Measurements from ENCODE around the gene ZNF827. TPM values are rescaled to one million over a fixed set of nuclear protein-coding genes. Genes with fewer than 3 reads are reported as not detected.

Gene ZNF827
- polyA plus RNA-seq, 1 donor = 19.0 TPM

- peak; percentile 21 for DNase-seq
Measured at GRCh38 chr4:145934434-145935047, 4.1 kb downstream of the ZNF827 start.

GRCh38 chr4:145933134-145933533, 5.5 kb downstream of the ZNF827 start:
- DNase-seq = no peak

GRCh38 chr4:145931403-145931802, 7.2 kb downstream of the ZNF827 start:
- no peak for DNase-seq

GRCh38 chr4:145930592-145930991, 8.0 kb downstream of the ZNF827 start:
- DNase-seq = no peak

- no peak for DNase-seq
Measured at GRCh38 chr4:145929415-145930178, 9.0 kb downstream of the ZNF827 start.

GRCh38 chr4:145928748-145929147, 9.9 kb downstream of the ZNF827 start:
- DNase-seq = no peak

- no peak for DNase-seq
Measured at GRCh38 chr4:145927030-145927429, 11.6 kb downstream of the ZNF827 start.

GRCh38 chr4:145921231-145921630, 17.4 kb downstream of the ZNF827 start:
- DNase-seq = no peak

GRCh38 chr4:145920205-145920604, 18.4 kb downstream of the ZNF827 start:
- peak; percentile 53 for DNase-seq

GRCh38 chr4:145912376-145912775, 26.2 kb downstream of the ZNF827 start:
- DNase-seq = no peak

GRCh38 chr4:145909773-145910172, 28.9 kb downstream of the ZNF827 start:
- no peak for DNase-seq

GRCh38 chr4:145909281-145909715, 29.3 kb downstream of the ZNF827 start:
- DNase-seq = no peak

- DNase-seq = no peak
Measured at GRCh38 chr4:145907812-145908211, 30.8 kb downstream of the ZNF827 start.

GRCh38 chr4:145907390-145907789, 31.2 kb downstream of the ZNF827 start:
- DNase-seq = no peak

- DNase-seq = no peak
Measured at GRCh38 chr4:145904413-145905177, 34.0 kb downstream of the ZNF827 start.

GRCh38 chr4:145902522-145902921, 36.1 kb downstream of the ZNF827 start:
- no peak for DNase-seq

GRCh38 chr4:145899886-145900460, 38.6 kb downstream of the ZNF827 start:
- no peak for DNase-seq

GRCh38 chr4:145898926-145899531, 39.6 kb downstream of the ZNF827 start:
- no peak for DNase-seq

GRCh38 chr4:145898466-145898865, 40.2 kb downstream of the ZNF827 start:
- DNase-seq = no peak

- DNase-seq = no peak
Measured at GRCh38 chr4:145895056-145895455, 43.6 kb downstream of the ZNF827 start.

- DNase-seq = no peak
Measured at GRCh38 chr4:145891958-145892357, 46.7 kb downstream of the ZNF827 start.

GRCh38 chr4:145890689-145891088, 47.9 kb downstream of the ZNF827 start:
- DNase-seq = no peak

- DNase-seq = no peak
Measured at GRCh38 chr4:145888393-145888792, 50.2 kb downstream of the ZNF827 start.
